KMS-11 (cell line): Measurements from ENCODE around the gene MAPK9.

ENCODE experiments used
- H2AFZ ChIP-seq: fragments of 200-600 bp; sonication (generic); 2 replicates; pipeline ENCODE4 v1.6.1; 2016; ENCODE audit warnings: antibody characterized with exemption, mixed run types, low read depth
- H3K27ac ChIP-seq: fragments of 200-600 bp; sonication (generic); 2 replicates; pipeline ENCODE4 v1.6.1; 2016; ENCODE audit warnings: mild to moderate bottlenecking, mixed run types
- H3K27me3 ChIP-seq: fragments of 200-600 bp; sonication (generic); 2 replicates; pipeline ENCODE4 v1.6.1; 2017; ENCODE audit warnings: mild to moderate bottlenecking, low read depth, mixed run types, moderate library complexity; ENCODE audit not compliant: insufficient read depth
- H3K36me3 ChIP-seq: fragments of 200-600 bp; sonication (generic); 2 replicates; pipeline ENCODE4 v1.6.1; 2017; ENCODE audit warnings: mild to moderate bottlenecking, mixed run types; ENCODE audit not compliant: insufficient read depth
- H3K4me1 ChIP-seq: fragments of 200-600 bp; sonication (generic); 2 replicates; pipeline ENCODE4 v1.6.1; 2016; ENCODE audit warnings: mild to moderate bottlenecking, low read depth, mixed run types; ENCODE audit not compliant: poor library complexity, severe bottlenecking
- H3K4me2 ChIP-seq: fragments of 200-600 bp; sonication (generic); 2 replicates; pipeline ENCODE4 v1.7.0; 2016; ENCODE audit warnings: mild to moderate bottlenecking, mixed run types
- H3K4me3 ChIP-seq: fragments of 200-600 bp; sonication (generic); IDR thresholded peaks from 2 replicates; pipeline ENCODE4 v1.6.1; 2017; ENCODE audit warnings: low read depth, low read length, mixed read lengths; ENCODE audit not compliant: insufficient read depth
- H3K79me2 ChIP-seq: fragments of 200-600 bp; sonication (generic); 2 replicates; pipeline ENCODE4 v1.6.1; 2016; ENCODE audit warnings: low read depth, mixed run types; ENCODE audit not compliant: insufficient read depth
- H3K9ac ChIP-seq: fragments of 200-600 bp; sonication (generic); 2 replicates; pipeline ENCODE4 v1.6.1; 2016; ENCODE audit warnings: mild to moderate bottlenecking, mixed run types
- H4K20me1 ChIP-seq: fragments of 200-600 bp; sonication (generic); 2 replicates; pipeline ENCODE4 v1.6.1; 2016; ENCODE audit warnings: mild to moderate bottlenecking, mixed run types; ENCODE audit not compliant: insufficient read depth
- CTCF ChIP-seq: fragments of 200-600 bp; sonication (generic); conservative IDR thresholded peaks from 2 replicates; pipeline ENCODE4 v1.6.1; 2017; ENCODE audit warnings: low read depth, mild to moderate bottlenecking, antibody characterized with exemption, low read length, moderate library complexity, mixed read lengths

The MAPK9 gene

DNA sequence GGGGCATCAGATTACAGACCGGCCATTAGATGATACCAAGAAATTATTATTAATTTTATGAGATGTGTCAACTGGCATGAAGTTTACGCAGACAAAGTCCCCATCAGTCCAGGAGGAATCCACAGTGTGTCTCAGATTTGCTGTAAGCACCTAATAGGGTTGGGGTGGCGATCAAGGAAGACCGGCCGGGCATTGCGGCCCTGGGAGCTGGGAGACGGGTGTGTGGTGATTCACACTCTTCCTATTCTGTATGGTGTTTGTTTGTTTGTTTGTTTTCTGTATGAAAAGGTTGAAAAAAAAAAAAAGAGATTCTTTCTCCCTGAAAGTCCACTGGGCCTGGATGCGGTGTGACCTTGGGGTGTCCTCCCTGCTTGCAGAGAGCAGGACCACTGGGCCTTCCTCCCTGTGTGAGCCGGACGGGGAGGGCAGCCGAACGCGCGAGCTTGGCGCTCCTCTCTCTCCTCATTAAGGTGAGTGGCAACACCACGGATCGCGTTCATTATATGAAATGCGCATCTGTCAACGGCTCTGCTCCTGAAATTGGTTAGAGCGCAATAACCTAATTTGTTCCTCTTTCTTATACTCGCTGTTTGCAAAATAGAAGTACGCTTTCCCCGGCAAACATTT is 98.0 kb downstream of the MAPK9 start:
- H3K4me2 ChIP-seq, result no peak overlapping the region
- no peak overlapping the region for H3K9ac ChIP-seq
- H3K4me3 ChIP-seq, result no peak overlapping the region
- no peak overlapping the region for H3K27ac ChIP-seq
- H3K4me1 ChIP-seq, result no peaks in the 10 kb centered on the region
- H3K27me3 ChIP-seq, result no peaks in the 10 kb centered on the region
- no peak overlapping the region for H2AFZ ChIP-seq
- H3K79me2 ChIP-seq, result no peaks in the 10 kb centered on the region
- no peaks in the 10 kb centered on the region for H3K36me3 ChIP-seq
- TF ChIP-seq CTCF, result no peak
- no peaks in the 10 kb centered on the region for H4K20me1 ChIP-seq

DNA sequence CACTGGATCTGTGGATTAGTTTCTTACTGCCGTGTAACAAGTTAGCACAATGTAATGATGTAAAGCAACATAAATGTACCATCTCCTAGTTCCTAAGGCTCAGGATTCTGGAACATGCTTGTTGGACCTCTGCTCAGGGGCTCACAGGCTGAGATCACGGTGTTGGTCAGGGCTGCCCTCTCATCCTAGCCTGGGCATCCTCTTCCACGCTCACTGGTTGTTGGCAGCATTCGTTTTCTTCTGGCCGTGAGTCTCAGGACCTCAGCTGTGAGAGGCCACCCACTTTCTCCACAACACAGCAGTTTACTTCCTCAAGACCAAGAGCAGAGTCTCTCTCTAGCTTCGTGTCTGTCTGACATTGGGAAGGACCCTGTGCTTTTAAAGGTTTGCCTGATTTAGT is 100.2 kb downstream of the MAPK9 start:
- no peaks in the 10 kb centered on the region for H3K36me3 ChIP-seq
- no peak for TF ChIP-seq CTCF
- no peak overlapping the region for H3K4me3 ChIP-seq
- H3K79me2 ChIP-seq, result no peaks in the 10 kb centered on the region
- no peaks in the 10 kb centered on the region for H4K20me1 ChIP-seq
- H2AFZ ChIP-seq, result no peak overlapping the region
- H3K27me3 ChIP-seq, result no peaks in the 10 kb centered on the region
- H3K4me2 ChIP-seq, result no peak overlapping the region
- no peaks in the 10 kb centered on the region for H3K4me1 ChIP-seq
- H3K27ac ChIP-seq, result no peak overlapping the region
- H3K9ac ChIP-seq, result no peak overlapping the region

DNA sequence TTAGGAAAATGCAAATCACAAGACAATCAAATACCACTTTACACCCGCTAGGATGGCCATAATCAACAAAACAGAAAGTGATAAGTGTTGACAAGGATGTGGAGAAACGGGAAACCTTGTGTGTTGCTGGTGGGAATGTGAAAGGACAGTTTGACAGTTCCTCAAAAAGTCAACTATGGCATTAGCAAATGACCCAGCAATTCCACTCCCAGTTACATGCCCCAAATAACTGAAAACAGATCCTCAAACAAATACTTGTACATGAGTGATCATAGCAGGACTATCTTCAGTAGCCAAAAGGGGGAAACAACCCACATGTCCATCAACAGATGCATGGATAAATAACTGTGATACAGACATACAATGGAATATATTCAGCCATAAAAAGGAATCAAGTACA is 104.1 kb downstream of the MAPK9 start:
- TF ChIP-seq CTCF, result no peak

More for the DNA sequence above, 104.1 kb downstream of the MAPK9 start:
- Histone ChIP-seq H3K36me3 (no peaks in the 10 kb centered on the region), H4K20me1 (no peaks in the 10 kb centered on the region), H2AFZ (no peak overlapping the region), H3K27me3 (no peaks in the 10 kb centered on the region), H3K4me1 (no peaks in the 10 kb centered on the region), H3K27ac (no peak overlapping the region), H3K79me2 (no peaks in the 10 kb centered on the region), H3K4me3 (no peak overlapping the region), H3K4me2 (no peak overlapping the region), H3K9ac (no peak overlapping the region)
